Measurements from ENCODE around the gene RAD21L1.

DNA sequence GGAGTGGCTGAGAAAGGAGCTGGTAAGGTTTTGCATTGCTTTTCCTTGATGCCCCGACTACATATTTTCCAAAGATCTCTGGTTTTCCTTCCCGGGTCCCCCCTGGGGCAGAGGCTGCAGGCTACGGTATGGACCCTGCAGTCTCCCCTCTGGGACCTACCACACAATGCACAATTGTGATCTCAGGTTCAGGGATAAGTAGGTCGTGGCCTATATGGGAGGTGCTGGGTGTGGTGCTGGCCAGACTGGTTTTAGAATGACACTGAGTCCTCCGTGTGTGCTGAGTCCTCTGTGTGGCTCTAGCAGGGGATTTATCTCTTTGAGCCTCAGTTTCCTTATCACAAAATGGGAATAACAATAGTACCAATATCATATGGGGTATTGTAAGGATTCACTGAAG lies 22.2 kb upstream of the RAD21L1 start:
- TF ChIP-seq, protein P1, sequence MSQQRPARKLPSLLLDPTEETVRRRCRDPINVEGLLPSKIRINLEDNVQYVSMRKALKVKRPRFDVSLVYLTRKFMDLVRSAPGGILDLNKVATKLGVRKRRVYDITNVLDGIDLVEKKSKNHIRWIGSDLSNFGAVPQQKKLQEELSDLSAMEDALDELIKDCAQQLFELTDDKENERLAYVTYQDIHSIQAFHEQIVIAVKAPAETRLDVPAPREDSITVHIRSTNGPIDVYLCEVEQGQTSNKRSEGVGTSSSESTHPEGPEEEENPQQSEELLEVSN (IDR thresholded peaks at IDR 0.05; ENCODE audit: borderline replicate concordance, low read depth): no peak
- TF ChIP-seq JUNB (IDR thresholded peaks at IDR 0.05) (no peak), MAZ (IDR thresholded peaks at IDR 0.05; ENCODE audit: borderline replicate concordance, low read depth, low read length) (no peak)
